Transverse colon (tissue), 4 donors: Measurements from ENCODE around the gene LCMT1. TPM values are rescaled to one million over a fixed set of nuclear protein-coding genes. Genes with fewer than 3 reads are reported as not detected.
"Not testable (repeated sequence)": the region's sequence is repeated elsewhere in the genome, so short reads cannot be mapped to it uniquely, and the experiment has no call there.

Experiments
- DNase-seq: peaks from one replicate; pipeline ENCODE4 v3.0.0-alpha.2; 2019
- H3K27ac ChIP-seq, 4 donors: fragments of 200-600 bp; sonication (generic); 2 replicates each; pipeline ENCODE4 v1.5.1; 2016 to 2018; ENCODE audit warnings: inconsistent platforms in 4 of 4
- H3K27me3 ChIP-seq: fragments of 200-600 bp; sonication (generic); 2 replicates; pipeline ENCODE4 v1.5.1; 2017; ENCODE audit warnings: inconsistent platforms
- H3K36me3 ChIP-seq, 4 donors: fragments of 200-600 bp; sonication (generic); 2 replicates each; pipeline ENCODE4 v1.5.1; 2017 to 2019; ENCODE audit warnings: inconsistent platforms in 4 of 4
- H3K4me1 ChIP-seq, 4 donors: fragments of 200-600 bp; sonication (generic); 2 replicates each; pipeline ENCODE4 v1.5.1; 2017 to 2020; ENCODE audit warnings: inconsistent platforms in 4 of 4
- H3K4me3 ChIP-seq, 4 donors: fragments of 200-600 bp; sonication (generic); 1 replicate in 1 of 4; 2 replicates in 3 of 4; pipeline versions ENCODE4 v1.5.1 to v1.6.1; 2017 to 2019; ENCODE audit warnings: inconsistent platforms in 4 of 4
- H3K9me3 ChIP-seq, 2 donors: fragments of 200-600 bp; sonication (generic); 2 replicates each; pipeline ENCODE4 v1.5.1; 2017 to 2019; ENCODE audit warnings: inconsistent platforms in 2 of 2
- EP300 ChIP-seq: sonication (generic); formaldehyde crosslinking; IDR thresholded peaks from one replicate; pipeline ENCODE4 v1.6.1; 2017; ENCODE audit warnings: antibody characterized with exemption, low read depth
- POLR2A ChIP-seq: fragments of 450-650 bp; IDR thresholded peaks from one replicate; pipeline ENCODE4 v1.6.1; 2016; ENCODE audit warnings: antibody characterized with exemption, mild to moderate bottlenecking, moderate library complexity
- POLR2AphosphoS5 ChIP-seq, 3 donors: sonication (generic); formaldehyde crosslinking; IDR thresholded peaks; one replicate each; pipeline ENCODE4 v1.6.1; 2016; ENCODE audit warnings: antibody characterized with exemption in 3 of 3
- WGBS, 2 donors: methylation state at CpG; one replicate each; pipeline ENCODE4 v1.1.5; 2018; ENCODE audit warnings: low coverage in 1 of 2; 5-methylcytosine and 5-hydroxymethylcytosine counted together
- in situ Hi-C, 4 donors: fragments of 200-750 bp; cut with MboI; loops; one replicate each; pipeline versions ENCODE4 v1.15.0 to v1.15.1; 2017; ENCODE audit warnings: low sequenced_read_pairs in 3 of 4, low pct_ligation_motif_present in 1 of 4, low pct_unique_long_range_greater_than_20kb in 1 of 4
- intact Hi-C: fragments of 100-400 bp; cut with DNase I; formaldehyde crosslinking; loops from one replicate; pipeline ENCODE4 v1.15.1; 2023; ENCODE audit warnings: low total_unique reads
- total RNA-seq, 4 donors: library from RNA; depleted of rRNA; stranded (reverse); fragments of >200 nt; gene quantifications; one replicate each; pipeline ENCODE4 v1.1.0, GENCODE V29; 2016
- TF ChIP-seq, protein P1 (sequence below), 5 experiments: fragments of 200-600 bp in 3 of 5; fragments of 450-650 bp in 2 of 5; sonication (generic) in 3 of 5; IDR thresholded peaks; 1 replicate in 2 of 5; 2 replicates in 3 of 5; pipeline ENCODE4 v1.5.1; 2016 to 2017; ENCODE audit warnings: antibody characterized with exemption in 5 of 5, inconsistent platforms in 3 of 5, mild to moderate bottlenecking in 2 of 5, moderate library complexity in 1 of 5

LCMT1 gene
- total RNA-seq, 4 donors from 2014 or later: 23.5 to 53.7 (median 43.6) TPM

DNA sequence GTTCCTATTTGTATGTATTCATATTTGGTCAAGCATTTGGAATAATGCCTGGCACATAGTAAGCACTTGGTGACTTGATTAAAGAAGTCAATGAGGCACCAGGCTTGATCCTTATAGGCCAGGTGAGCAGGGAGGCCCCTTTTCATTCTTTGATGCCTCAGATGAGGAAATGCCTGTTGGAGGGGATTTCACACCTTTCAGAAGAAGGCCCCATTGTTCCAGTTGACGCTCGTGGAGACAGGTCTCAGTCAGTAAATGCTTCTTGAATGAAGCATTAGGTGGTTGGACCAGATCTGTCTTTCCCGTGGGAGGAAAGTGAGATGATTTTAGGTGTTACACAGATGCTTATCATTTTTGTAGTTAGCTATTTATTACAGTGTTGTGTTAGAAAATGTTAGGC, 13.0 kb downstream of the LCMT1 start:
- H3K4me1 ChIP-seq: peaks cover 4 to 12% (median 11%) of the 10 kb centered on the region in 4 donors
- TF ChIP-seq POLR2A (no peak), POLR2AphosphoS5 (IDR thresholded peaks at IDR 0.05) (no peak), EP300 (no peak)
- WGBS, 2 donors: 42 to 45% methylated on average over 3 of the region's 3 CpGs

DNA sequence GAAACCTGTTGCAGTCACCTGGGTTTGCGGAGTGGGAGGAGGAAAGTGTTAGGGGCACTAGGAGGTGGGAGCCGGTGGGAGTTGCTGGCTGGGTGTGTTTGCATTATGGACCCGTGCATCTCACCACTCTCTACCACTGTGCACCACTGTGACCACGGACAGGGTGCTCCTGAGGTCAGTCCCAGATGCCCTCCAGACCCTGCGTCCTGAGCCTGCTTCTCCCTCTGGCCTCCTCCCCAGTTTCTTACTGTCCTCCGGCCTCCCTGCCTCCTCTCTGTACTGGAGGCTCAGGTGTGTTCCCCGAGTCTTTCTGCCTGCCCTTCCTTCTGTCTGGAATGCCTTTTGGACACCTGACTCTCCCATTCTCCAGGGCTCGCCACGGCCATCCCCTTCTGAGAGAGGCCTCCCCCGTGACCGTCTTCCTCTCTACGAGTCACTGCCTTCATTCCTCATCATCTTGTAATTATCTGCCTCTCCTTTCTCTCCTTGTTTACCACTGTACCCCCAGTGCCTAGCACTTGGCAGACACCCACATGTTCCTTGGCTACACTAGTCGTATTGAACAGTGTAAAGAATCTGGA, 14.6 kb downstream of the LCMT1 start:
- intact Hi-C loops: loop anchor here (1.0 kb wide), 1 partner anchor 73 kb away; no protein-coding TSS in a partner anchor
- H3K27ac ChIP-seq, H3K36me3 ChIP-seq, H3K4me3 ChIP-seq, H3K27me3 ChIP-seq, H3K9me3 ChIP-seq, DNase-seq: not testable (repeated sequence)
- H3K4me1 ChIP-seq: peaks cover 4 to 12% (median 11%) of the 10 kb centered on the region in 4 donors
- in situ Hi-C loops: loop anchor here in 2 of 4 donors (5.0 to 10.0 kb wide), 3 partner anchors 69 to 99 kb away; no protein-coding TSS in a partner anchor
- WGBS, 2 donors: 69 to 78% methylated on average over 12 to 13 of the region's 13 CpGs

More for the DNA sequence above, 13.0 kb downstream of the LCMT1 start:
- no peaks in the 10 kb centered on the region for H3K36me3 ChIP-seq
- no peaks in the 10 kb centered on the region for H3K27me3 ChIP-seq
- H3K9me3 ChIP-seq: no peaks in the 10 kb centered on the region
- intact Hi-C loops (no loop called here), in situ Hi-C loops (loop anchor here in 1 of 4 donors (10.0 to 25.0 kb wide), 3 partner anchors 70 to 587 kb away; partner anchors contain the start of gene RBBP6)
- no peak overlapping the region for H3K27ac ChIP-seq
- no peak overlapping the region for H3K4me3 ChIP-seq
- no peak for DNase-seq

DNA sequence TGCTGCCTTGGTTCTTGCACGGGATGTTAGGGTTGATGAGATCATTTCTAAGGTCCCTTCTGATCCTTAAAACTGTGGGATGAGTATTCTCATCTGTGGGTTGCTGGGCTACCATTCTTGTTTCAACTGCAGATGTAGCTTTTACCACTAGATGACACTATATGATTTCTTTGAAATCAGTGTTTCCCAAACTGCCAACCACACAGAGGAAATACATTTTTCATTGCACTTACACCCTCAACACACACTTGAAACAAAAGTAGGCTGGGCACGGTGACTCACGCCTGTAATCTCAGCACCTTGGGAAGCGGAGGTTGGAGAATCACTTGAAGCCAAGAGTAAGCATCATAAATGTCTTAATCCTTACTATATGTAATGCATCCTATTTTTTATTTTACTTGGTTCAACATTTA, 15.3 kb downstream of the LCMT1 start:
- peak; percentile 76 for DNase-seq
- intact Hi-C loops (loop anchor here (1.0 kb wide), 1 partner anchor 74 kb away; no protein-coding TSS in a partner anchor), in situ Hi-C loops (loop anchor here in 2 of 4 donors (5.0 to 10.0 kb wide), 3 partner anchors 70 to 98 kb away; no protein-coding TSS in a partner anchor)
- TF ChIP-seq POLR2AphosphoS5 (IDR thresholded peaks at IDR 0.05): peak in 1 of 3 donors; percentile 30
- no peak for TF ChIP-seq POLR2A
- TF ChIP-seq, protein P1, sequence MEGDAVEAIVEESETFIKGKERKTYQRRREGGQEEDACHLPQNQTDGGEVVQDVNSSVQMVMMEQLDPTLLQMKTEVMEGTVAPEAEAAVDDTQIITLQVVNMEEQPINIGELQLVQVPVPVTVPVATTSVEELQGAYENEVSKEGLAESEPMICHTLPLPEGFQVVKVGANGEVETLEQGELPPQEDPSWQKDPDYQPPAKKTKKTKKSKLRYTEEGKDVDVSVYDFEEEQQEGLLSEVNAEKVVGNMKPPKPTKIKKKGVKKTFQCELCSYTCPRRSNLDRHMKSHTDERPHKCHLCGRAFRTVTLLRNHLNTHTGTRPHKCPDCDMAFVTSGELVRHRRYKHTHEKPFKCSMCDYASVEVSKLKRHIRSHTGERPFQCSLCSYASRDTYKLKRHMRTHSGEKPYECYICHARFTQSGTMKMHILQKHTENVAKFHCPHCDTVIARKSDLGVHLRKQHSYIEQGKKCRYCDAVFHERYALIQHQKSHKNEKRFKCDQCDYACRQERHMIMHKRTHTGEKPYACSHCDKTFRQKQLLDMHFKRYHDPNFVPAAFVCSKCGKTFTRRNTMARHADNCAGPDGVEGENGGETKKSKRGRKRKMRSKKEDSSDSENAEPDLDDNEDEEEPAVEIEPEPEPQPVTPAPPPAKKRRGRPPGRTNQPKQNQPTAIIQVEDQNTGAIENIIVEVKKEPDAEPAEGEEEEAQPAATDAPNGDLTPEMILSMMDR (IDR thresholded peaks at IDR 0.05): peak; percentile 51 to 87 (median 66)
- no peak for TF ChIP-seq EP300
- Histone ChIP-seq H3K27ac (peak overlapping the region; percentile 20 to 48 (median 39)), H3K36me3 (no peaks in the 10 kb centered on the region), H3K4me1 (peaks cover 4 to 12% (median 11%) of the 10 kb centered on the region in 4 donors), H3K4me3 (no peak overlapping the region), H3K9me3 (no peaks in the 10 kb centered on the region), H3K27me3 (no peaks in the 10 kb centered on the region)
- 6 to 19% methylated on average over 3 to 4 of the region's 4 CpGs for WGBS, 2 donors

DNA sequence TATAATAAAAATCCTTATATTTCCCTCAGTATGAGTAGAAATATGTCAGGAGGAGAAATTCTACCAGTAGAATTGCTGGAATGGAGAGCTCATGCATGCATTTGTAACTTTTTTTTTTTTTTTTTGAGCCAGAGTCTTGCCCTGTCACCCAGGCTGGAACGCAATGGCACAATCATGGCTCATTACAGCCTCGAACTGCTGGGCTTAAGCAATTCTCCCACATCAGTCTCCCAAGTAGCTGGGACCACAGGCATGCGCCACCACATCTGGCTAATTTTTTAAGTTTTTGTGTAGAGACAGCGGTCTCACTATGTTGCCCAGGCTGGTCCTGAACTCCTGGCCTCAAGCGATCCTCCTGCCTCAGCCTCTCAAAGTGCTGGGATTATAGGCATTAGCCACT, 21.2 kb downstream of the LCMT1 start:
- H3K4me1 ChIP-seq, in situ Hi-C loops, DNase-seq, H3K27ac ChIP-seq, H3K27me3 ChIP-seq, H3K9me3 ChIP-seq, H3K4me3 ChIP-seq, intact Hi-C loops: not testable (repeated sequence)
- WGBS, 2 donors: 95 to 100% methylated on average over 3 to 5 of the region's 5 CpGs
- peaks cover 0 to 23% (median 0%) of the 10 kb centered on the region in 4 donors for H3K36me3 ChIP-seq

DNA sequence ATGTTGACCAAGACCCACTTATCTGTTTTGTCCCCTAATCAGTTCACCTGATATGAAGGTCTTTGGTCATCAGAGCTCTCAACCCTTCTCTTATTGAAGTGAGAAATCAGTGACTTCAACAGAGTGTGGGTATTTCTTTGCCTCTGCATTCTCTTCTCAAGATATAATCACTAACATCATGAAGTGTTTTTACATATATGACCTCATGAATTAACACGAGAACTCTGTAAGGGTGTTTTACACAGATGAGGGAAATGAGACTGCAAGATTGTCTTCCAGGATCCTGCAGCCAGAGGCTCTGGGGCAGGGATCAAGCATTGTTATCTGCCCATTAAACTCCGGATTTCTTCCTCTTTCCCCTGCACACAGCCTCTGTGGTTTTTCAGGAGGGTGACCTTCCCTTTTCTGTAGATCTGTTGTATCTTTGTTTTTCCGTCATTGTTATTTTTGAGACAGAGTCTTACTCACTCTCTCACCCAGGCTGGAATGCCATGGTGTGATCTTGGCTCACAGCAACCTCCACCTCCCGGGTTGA, 22.7 kb downstream of the LCMT1 start:
- Histone ChIP-seq H3K9me3 (no peaks in the 10 kb centered on the region), H3K27ac (no peak overlapping the region), H3K36me3 (peaks cover 0 to 30% (median 0%) of the 10 kb centered on the region in 4 donors), H3K4me3 (no peak overlapping the region), H3K4me1 (peaks cover 0 to 3% (median 0%) of the 10 kb centered on the region in 4 donors), H3K27me3 (no peaks in the 10 kb centered on the region)
- TF ChIP-seq EP300 (no peak), POLR2AphosphoS5 (IDR thresholded peaks at IDR 0.05) (no peak), POLR2A (no peak)
- TF ChIP-seq, protein P1 (IDR thresholded peaks at IDR 0.05): no peak
- 79 to 81% methylated on average over 4 of the region's 4 CpGs for WGBS, 2 donors
- in situ Hi-C loops (no loop called here), intact Hi-C loops (no loop called here)
- no peak for DNase-seq
